ENCODE measurements around the gene LRP2. TPM values are rescaled to one million over a fixed set of nuclear protein-coding genes. Genes with fewer than 3 reads are reported as not detected.
"Not testable (repeated sequence)": the region's sequence is repeated elsewhere in the genome, so short reads cannot be mapped to it uniquely, and the experiment has no call there.

LRP2 gene
- under 1 TPM in 10 of 12 donors, not detected in 2; 0.04 to 1.00 (median 0.28) TPM for polyA plus RNA-seq (ENCODE audit: insufficient read length in 12 of 12)
- long read RNA-seq, donor 1, result 0 reads
- long read RNA-seq, donor 2, partial matches to known transcripts, result 4,817 of 5,124 reads
- long read RNA-seq, donor 2, other reads (novel, unspliced or antisense), result 307 of 5,124 reads
- long read RNA-seq, donor 3, result 0 reads
- long read RNA-seq, donor 4, result 0 reads
- long read RNA-seq, donor 5, result 0 reads
- long read RNA-seq, donor 6, result 0 reads
- long read RNA-seq, donor 7, result 0 reads
- long read RNA-seq, donor 8, result 0 reads
- long read RNA-seq, donor 9, result 0 reads
- long read RNA-seq, donor 10, result 0 reads
- long read RNA-seq, donor 11, result 0 reads

- no peak for DNase-seq
These were observed at the start of gene LRP2 for GRCh38 chr2:169362118-169362893. Gene LRP2, minus strand, starts transcription at chr2:169362534. Its CDS starts 135 bp downstream, at chr2:169362399.

GRCh38 chr2:169406891-169407290, 44.6 kb upstream of the LRP2 start:
- DNase-seq, result no peak

DNA sequence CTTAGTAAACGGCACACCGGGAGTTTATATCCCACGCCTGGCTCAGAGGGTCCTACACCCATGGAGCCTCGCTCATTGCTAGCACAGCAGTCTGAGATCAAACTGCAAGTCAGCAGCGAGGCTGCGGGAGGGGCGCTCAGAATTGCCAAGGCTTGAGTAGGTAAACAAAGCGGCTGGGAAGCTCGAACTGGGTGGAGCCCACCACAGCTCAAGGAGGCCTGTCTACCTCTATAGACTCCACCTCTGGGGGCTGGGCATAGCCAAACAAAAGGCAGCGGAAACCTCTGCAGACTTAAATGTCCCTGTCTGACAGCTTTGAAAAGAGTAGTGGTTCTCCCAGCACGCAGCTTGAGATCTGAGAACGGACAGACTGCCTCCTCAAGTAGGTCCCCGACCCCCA, 37.2 kb upstream of the LRP2 start:
- not testable (repeated sequence) for DNase-seq

DNA sequence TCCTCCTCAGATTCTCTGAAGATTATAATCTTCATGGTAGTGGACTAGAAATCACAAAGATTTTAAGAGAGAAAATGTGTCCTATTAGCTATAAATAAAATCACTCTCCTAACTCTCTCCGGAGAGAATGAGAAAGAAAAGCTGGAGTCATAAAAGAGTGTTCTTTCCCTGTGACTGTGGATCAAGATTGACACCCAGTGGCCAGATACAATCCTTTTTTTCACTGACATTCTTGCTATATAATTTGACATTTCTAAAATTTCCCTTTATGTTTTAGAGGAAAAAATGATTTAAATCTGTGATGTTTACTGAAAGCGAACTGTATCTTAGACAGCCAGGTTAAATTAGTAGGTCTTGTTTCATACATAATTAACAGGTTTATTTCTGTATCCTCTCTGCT, 35.4 kb upstream of the LRP2 start:
- no peak for DNase-seq

DNA sequence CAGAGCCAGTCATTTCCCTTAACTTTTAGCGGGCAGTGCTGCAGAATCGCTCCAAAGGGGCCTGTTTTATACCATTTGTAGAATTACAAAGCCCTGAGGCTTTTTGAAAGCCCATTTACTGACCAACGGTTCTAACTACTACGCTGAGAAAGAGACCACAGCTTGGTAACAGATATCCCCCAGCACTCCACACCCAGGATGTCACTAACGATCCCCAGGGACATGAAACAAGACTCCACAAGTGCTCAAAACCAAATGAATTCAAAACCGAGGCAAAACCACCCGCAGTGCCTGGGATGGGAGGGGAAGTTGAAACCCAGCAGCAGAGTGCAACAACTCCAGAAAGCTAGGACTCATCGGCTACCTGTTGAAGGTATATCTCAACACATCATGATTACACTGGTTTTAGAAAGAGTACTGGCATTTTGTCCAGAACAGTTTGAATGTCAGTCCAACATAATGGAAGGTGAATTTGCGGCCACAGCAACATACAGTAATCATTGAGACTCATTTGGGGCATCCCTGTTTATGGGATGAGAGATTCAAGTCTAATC, 33.6 kb upstream of the LRP2 start:
- DNase-seq, result no peak

DNA sequence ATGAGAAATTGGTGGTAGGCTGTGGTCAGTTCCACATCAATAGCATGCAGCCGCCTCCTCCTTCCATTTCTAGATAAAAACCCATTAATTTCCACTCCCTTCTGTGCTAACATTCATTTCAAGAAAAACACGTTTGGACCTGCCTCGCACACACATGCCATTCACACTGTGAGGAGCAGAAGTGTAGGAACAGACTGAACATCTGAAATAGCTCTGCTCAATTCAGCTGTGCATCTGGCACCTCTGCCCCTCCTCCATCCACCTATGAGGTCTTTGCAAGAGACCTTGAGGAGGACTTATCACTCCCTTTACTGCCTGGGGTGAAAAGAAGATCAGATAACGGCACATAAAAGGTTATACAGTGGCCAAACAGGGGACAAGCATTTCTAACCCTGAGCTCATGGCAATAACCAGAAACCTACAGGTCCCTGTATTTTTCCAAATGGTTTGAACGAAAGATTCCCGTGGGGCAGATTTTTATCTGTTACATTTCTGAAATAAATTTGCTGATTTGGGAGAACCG, 30.8 kb upstream of the LRP2 start:
- no peak for DNase-seq

DNA sequence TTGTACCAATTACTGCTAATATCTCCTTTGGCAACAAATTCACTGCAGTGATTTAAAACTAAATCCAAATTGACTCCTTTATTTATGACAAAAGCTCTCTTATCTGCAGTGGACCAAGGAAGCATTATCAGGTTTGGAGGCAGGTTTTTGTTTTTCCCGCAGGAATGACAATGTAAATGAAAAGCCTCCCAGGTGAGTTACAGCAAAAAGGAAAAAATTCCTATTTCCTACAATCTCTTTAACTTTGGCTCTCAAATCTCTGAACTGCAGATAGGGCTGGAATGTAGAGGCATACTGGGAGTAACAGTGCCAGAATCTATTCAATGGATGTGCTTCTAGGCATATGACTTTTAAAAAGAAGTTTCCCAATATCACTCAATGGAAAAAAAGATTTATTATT, 28.9 kb upstream of the LRP2 start:
- no peak for DNase-seq

DNA sequence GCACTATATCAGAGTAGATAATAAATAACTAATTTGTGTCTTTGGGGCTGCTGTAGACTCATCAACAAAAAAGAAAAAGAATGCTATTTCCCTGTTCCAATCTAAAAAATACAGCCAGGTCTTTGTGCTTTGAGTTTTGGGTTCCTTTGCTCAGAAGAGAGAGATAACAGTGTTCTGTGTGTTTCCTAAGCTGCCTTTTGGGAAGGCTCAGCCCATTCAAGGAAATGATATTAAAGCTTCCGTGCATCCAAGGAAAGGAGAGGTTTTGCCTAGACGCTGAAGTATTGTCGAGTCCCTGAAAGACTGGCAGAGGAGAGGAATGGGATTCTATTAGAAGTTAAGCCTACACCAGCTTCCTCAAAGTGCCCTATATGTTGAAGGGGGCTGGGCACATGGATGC, 25.8 kb upstream of the LRP2 start:
- no peak for DNase-seq

DNA sequence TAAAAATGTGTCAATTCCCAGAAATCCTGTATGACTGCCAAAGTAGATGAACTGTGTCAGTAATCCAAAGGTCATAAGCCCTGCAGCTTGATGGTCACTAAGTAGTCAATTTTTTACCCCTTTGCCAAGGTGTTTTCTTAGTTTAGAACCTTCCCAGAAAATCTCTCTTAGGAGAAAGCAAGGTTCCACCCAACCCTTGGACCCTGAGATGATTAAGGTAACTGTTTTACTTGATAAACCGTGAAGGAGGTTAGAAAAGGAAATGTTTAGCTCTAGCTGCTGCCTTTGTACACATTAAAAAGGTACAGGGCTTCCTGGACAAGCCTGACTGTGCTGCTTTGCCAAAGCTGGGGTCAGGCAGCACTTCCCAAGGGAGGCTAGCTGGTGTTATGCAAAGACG, 24.4 kb upstream of the LRP2 start:
- no peak for DNase-seq

DNA sequence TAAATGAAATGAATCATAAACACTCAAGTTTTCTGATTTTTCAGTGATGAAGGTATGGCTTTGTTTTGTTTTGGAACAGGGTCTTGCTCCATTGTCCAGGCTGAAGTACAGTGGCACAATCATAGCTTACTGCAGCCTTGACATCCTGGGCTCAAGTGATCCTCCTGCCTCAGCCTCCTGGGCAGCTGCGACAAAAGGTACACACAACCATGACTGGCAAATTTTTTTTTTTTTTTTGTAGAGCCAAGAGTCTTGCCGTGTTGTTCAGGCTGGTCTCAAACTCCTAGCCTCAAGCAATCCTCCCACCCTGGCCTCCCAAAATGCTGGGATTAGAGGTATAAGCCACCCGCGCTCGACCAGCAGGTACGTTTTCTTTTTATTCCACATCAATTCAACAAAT, 22.5 kb upstream of the LRP2 start:
- DNase-seq, result no peak

GRCh38 chr2:169372561-169372960, 10.2 kb upstream of the LRP2 start:
- DNase-seq, result no peak

DNA sequence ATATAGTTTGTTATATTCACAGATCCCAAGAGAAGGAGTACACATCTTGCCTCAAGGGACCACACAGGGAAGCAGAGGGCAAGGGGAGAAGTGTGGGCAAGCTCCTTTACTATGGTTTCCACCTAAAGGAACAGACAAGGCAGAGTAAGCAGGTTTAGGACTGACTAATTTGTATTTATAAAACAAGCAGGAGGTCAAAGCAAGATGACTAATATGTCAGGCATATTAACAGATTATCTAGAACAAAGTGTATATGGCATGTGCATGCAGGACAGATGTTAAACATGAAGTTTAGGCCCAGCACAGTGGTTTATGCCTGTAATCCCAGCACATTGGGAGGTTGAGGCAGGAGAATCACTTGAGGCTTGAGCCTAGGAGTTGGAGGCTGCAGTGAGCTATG, 3.7 kb upstream of the LRP2 start:
- no peak for DNase-seq

GRCh38 chr2:169365029-169365480, 2.7 kb upstream of the LRP2 start:
- DNase-seq, result no peak

DNA sequence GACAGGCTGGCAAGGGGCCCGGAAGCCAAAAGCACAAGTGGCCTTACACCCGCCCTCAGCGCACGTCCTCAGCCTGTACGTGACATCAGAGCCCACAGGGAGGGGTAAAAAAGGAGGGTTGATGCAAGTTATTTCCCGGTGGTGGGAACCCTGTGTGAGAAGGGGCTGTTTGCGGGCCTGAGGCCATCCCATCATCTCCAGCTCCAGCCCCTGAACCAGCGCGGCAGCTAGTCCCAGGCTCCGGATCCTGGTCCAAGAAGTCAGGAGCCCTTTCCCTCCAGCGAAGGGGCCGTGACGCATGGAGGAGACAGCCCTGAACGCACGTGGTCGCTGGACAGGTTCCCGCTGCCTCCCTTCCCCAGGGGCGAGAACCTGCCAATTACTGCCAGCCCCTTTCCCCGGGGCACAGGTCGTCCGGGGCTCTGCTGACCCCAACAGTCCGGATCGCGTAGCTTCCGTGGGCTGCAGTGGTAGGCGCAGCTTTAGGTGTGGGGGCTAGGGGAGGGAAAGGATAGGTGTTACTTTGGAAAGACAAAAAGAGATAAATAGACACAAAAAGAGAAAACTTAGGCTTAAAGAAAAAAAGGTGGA, 1.3 kb upstream of the LRP2 start:
- no peak for DNase-seq

- no peak for DNase-seq
These were observed 693 bp upstream of the LRP2 start for GRCh38 chr2:169362894-169363559.

GRCh38 chr2:169361706-169362117, 622 bp downstream of the LRP2 start:
- DNase-seq, result no peak

GRCh38 chr2:169360984-169361705, 1.2 kb downstream of the LRP2 start:
- no peak for DNase-seq

GRCh38 chr2:169358016-169358415, 4.3 kb downstream of the LRP2 start:
- DNase-seq, result no peak

GRCh38 chr2:169354244-169354643, 8.1 kb downstream of the LRP2 start:
- DNase-seq, result no peak

DNA sequence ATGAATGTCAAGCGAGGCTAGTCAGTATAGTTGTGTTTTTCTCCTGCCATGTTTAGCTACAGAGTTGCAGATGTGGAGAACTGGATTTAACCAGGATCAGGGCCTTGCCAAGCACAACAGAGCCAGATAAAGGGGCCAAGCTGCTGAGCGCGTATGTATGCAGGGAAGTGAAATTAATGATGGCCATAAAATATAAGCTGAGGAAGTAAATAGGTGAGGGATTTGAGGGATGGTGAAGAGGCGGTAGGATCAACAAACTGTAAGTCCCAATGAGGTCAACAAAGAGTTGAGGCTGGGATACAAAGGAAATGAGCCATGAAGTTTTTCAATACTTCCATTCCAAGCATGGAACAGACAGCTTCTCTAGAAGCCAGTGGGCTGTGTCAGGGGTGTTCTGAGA, 10.6 kb downstream of the LRP2 start:
- DNase-seq, result no peak

GRCh38 chr2:169349535-169349934, 12.8 kb downstream of the LRP2 start:
- DNase-seq, result no peak

All from muscle of arm (tissue), 14 donors.